HEK293T (cell line): ENCODE results near the gene ARNT2.
"Not testable (repeated sequence)": the region's sequence is repeated elsewhere in the genome, so short reads cannot be mapped to it uniquely, and the experiment has no call there.

Experiments
- CTCF ChIA-PET: fragments of 350-600 bp; formaldehyde crosslinking; extraction: SDS; loops from one replicate; lab custom pipeline; 2021; ENCODE audit warnings: antibody characterized with exemption, inconsistent platforms; lab: Yijun Ruan, JAX
- POLR2A ChIA-PET: fragments of 350-600 bp; formaldehyde crosslinking; extraction: SDS; loops from one replicate; lab custom pipeline; 2020; ENCODE audit warnings: antibody characterized with exemption, inconsistent platforms; lab: Yijun Ruan, JAX
- DNase-seq: peaks from one replicate; pipeline ENCODE4 v3.0.0; 2012; ENCODE audit warnings: mixed read lengths; ENCODE audit errors: extremely low spot score
- ARNT ChIP-seq: fragments of 450-650 bp; IDR thresholded peaks from 2 replicates; pipeline ENCODE4 v1.6.1; 2017; ENCODE audit warnings: mild to moderate bottlenecking
- BHLHE40 ChIP-seq: fragments of 450-650 bp; IDR thresholded peaks from 2 replicates; pipeline ENCODE4 v1.6.1; 2016; ENCODE audit warnings: mild to moderate bottlenecking, moderate library complexity, borderline replicate concordance
- CTBP1 ChIP-seq: fragments of 450-650 bp; IDR thresholded peaks from 2 replicates; pipeline ENCODE4 v1.6.1; 2016; ENCODE audit warnings: borderline replicate concordance
- ELF4 ChIP-seq: fragments of 450-650 bp; IDR thresholded peaks from 2 replicates; pipeline ENCODE4 v1.6.1; 2017; ENCODE audit warnings: antibody characterized with exemption
- FOXA1 ChIP-seq: fragments of 450-650 bp; IDR thresholded peaks from 2 replicates; pipeline ENCODE4 v1.6.1; 2016; ENCODE audit warnings: mild to moderate bottlenecking
- FOXK2 ChIP-seq: fragments of 450-650 bp; IDR thresholded peaks from 2 replicates; pipeline ENCODE4 v1.6.1; 2016; ENCODE audit warnings: mild to moderate bottlenecking
- FOXM1 ChIP-seq: fragments of 450-650 bp; IDR thresholded peaks from 2 replicates; pipeline ENCODE4 v1.6.1; 2017; ENCODE audit warnings: mild to moderate bottlenecking, borderline replicate concordance
- HDGF ChIP-seq: fragments of 450-650 bp; IDR thresholded peaks from 2 replicates; pipeline ENCODE4 v1.6.1; 2017; ENCODE audit warnings: antibody characterized with exemption, borderline replicate concordance
- L3MBTL2 ChIP-seq: fragments of 450-650 bp; conservative IDR thresholded peaks from 2 replicates; pipeline ENCODE4 v1.6.1; 2016; ENCODE audit warnings: mild to moderate bottlenecking
- LEF1 ChIP-seq: fragments of 450-650 bp; IDR thresholded peaks from 2 replicates; pipeline ENCODE4 v1.6.1; 2017; ENCODE audit warnings: mild to moderate bottlenecking, borderline replicate concordance
- NFRKB ChIP-seq: fragments of 450-650 bp; IDR thresholded peaks from 2 replicates; pipeline ENCODE4 v1.6.1; 2016; ENCODE audit warnings: mild to moderate bottlenecking, moderate library complexity
- SP1 ChIP-seq: fragments of 450-650 bp; IDR thresholded peaks from 2 replicates; pipeline ENCODE4 v1.6.1; 2017
- SUZ12 ChIP-seq: fragments of 450-650 bp; IDR thresholded peaks from 2 replicates; pipeline ENCODE4 v1.6.1; 2016; ENCODE audit warnings: mild to moderate bottlenecking
- TARDBP ChIP-seq: fragments of 450-650 bp; IDR thresholded peaks from 2 replicates; pipeline ENCODE4 v1.6.1; 2016
- ZNF384 ChIP-seq: fragments of 450-650 bp; IDR thresholded peaks from 2 replicates; pipeline ENCODE4 v1.6.1; 2016
- TF ChIP-seq, protein P1 (sequence below): fragments of 450-650 bp; IDR thresholded peaks from 2 replicates; pipeline ENCODE4 v1.6.1; 2016

Gene ARNT2

GRCh38 chr15:80639168-80639555, 235.0 kb downstream of the ARNT2 start:
- no peak for TF ChIP-seq HDGF
- no peak for TF ChIP-seq FOXK2
- no peak for TF ChIP-seq LEF1
- no peak for TF ChIP-seq ZNF384
- CTCF ChIA-PET = interaction anchor here (0.7 to 0.9 kb wide), 2 partner anchors 137 to 140 kb away, joined by 3 to 4 read pairs; partner anchors contain the start of gene CEMIP
- DNase-seq = no peak
- POLR2A ChIA-PET = no interaction called here

DNA sequence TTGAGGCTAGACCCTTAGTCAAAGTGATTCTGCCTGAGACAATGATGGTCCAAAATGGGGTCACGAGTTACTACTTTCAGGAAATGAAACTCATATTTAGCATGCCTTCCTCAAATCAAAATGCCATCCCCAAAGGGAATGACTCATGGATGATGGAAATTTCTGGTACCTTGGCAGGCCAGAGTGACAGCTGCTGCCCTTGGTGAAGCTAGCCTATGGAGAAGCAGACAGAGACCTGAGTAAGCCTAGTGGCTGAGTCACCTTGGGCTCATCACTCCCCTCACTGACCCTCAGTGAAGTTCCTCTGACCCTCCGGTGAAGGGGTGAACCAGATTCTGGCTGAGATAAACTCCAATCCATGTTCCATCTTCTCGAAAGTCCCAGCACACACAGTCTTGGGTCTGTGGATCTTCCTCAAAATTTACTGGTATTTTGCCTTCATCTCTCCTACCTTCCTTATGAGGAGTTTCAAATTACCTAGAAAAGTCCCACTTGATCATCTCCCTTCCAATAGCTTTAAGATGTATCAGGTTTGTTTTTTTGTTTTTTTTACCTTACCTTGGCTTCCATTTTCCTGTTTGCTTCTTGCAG, 236.4 kb downstream of the ARNT2 start:
- DNase-seq = no peak
- ChIA-PET CTCF (no interaction called here), POLR2A (no interaction called here)
- TF ChIP-seq FOXA1 (no peak), LEF1 (no peak), FOXK2 (no peak), ELF4 (no peak), HDGF (no peak), L3MBTL2 (no peak), CTBP1 (no peak)

- TF ChIP-seq FOXA1 (no peak), BHLHE40 (no peak), FOXK2 (no peak), SP1 (no peak), L3MBTL2 (no peak), LEF1 (no peak), NFRKB (no peak), SUZ12 (no peak), HDGF (no peak), ZNF384 (no peak), TARDBP (no peak), ARNT (no peak), CTBP1 (no peak), FOXM1 (no peak), ELF4 (no peak)
- TF ChIP-seq, protein P1, sequence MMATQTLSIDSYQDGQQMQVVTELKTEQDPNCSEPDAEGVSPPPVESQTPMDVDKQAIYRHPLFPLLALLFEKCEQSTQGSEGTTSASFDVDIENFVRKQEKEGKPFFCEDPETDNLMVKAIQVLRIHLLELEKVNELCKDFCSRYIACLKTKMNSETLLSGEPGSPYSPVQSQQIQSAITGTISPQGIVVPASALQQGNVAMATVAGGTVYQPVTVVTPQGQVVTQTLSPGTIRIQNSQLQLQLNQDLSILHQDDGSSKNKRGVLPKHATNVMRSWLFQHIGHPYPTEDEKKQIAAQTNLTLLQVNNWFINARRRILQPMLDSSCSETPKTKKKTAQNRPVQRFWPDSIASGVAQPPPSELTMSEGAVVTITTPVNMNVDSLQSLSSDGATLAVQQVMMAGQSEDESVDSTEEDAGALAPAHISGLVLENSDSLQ = no peak
- ChIA-PET CTCF (no interaction called here), POLR2A (no interaction called here)
- DNase-seq = no peak
These were observed 237.2 kb downstream of the ARNT2 start for GRCh38 chr15:80641384-80641783.

- TF ChIP-seq SP1 = no peak
- no peak for TF ChIP-seq LEF1
- TF ChIP-seq, protein P1 = no peak
- TF ChIP-seq SUZ12 = no peak
- TF ChIP-seq ARNT = no peak
- no peak for TF ChIP-seq L3MBTL2
- no peak for TF ChIP-seq ZNF384
- TF ChIP-seq BHLHE40 = no peak
- no peak for TF ChIP-seq FOXK2
- TF ChIP-seq FOXA1 = no peak
- no peak for TF ChIP-seq NFRKB
- no peak for TF ChIP-seq CTBP1
- no peak for TF ChIP-seq TARDBP
- no peak for TF ChIP-seq ELF4
- TF ChIP-seq FOXM1 = no peak
- TF ChIP-seq HDGF = no peak
- DNase-seq = no peak
- ChIA-PET CTCF (no interaction called here), POLR2A (no interaction called here)
These were observed 239.3 kb downstream of the ARNT2 start for GRCh38 chr15:80643431-80643951.

DNA sequence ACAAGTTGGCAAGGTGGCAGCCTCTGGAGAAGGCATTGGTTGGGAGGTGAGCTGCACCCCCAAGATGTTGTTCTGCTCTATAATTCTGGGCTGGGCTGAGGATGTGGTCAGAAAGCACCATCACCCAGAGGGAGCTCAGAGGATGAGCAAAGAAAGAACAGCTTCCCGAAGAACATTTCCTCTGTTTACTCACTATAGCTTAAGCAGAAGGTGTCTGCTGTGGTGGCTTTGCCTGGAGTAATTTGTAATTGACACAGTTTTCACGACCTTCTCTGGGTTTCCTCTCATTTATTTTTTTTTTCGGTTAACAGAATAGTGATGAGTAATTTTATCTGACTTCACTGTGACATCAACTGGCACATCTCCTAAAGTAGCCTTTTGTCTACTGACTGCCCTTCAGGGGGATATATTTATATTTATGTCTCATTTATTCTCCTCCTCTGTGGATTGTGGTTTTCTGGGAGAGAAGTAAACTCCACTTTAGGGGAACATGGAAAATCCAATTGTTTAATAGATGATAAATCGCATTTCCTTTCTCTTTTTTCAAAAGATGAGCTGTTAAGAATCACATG, 241.4 kb downstream of the ARNT2 start:
- CTCF ChIA-PET = no interaction called here
- POLR2A ChIA-PET = no interaction called here
- TF ChIP-seq HDGF (no peak), ARNT (no peak), CTBP1 (no peak), FOXK2 (no peak), FOXM1 (no peak), NFRKB (no peak), FOXA1 (no peak)
- DNase-seq = no peak

DNA sequence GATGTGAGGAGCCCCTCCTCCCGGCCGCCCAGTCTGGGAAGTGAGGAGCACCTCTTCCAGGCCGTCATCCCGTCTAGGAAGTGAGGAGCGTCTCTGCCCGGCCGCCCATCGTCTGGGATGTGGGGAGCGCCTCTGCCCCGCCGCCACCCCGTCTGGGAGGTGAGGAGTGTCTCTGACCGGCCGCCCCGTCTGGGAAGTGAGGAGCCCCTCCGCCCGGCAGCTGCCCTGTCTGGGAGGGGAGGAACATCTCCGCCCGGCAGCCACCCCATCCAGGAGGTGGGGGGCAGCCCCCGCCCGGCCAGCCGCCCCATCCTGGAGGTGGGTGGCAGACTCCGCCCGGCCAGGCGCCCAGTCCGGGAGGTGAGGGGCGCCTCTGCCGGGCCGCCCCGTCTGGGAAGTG, 243.2 kb downstream of the ARNT2 start:
- DNase-seq, POLR2A ChIA-PET, CTCF ChIA-PET: not testable (repeated sequence)
